HepG2 (cell line): Measurements from ENCODE around the gene FYTTD1. TPM values are rescaled to one million over a fixed set of nuclear protein-coding genes. Genes with fewer than 3 reads are reported as not detected.

ENCODE experiments used
- ARNT ChIP-seq: fragments of 450-650 bp; IDR thresholded peaks from 2 replicates; pipeline ENCODE4 v1.6.1; 2017
- DRAP1 ChIP-seq: IDR thresholded peaks from 2 replicates; pipeline ENCODE4 v1.6.1; 2016; ENCODE audit warnings: missing genetic modification reagents, missing compliant biosample characterization
- MIER3 ChIP-seq: IDR thresholded peaks from 2 replicates; pipeline ENCODE4 v1.6.1; 2016; ENCODE audit warnings: missing compliant biosample characterization, borderline replicate concordance
- MTERF4 ChIP-seq: sonication (generic); formaldehyde crosslinking; IDR thresholded peaks from 2 replicates; pipeline ENCODE4 v1.8.0; 2023; ENCODE audit warnings: mild to moderate bottlenecking, missing genetic modification reagents
- PREB ChIP-seq: sonication (generic); formaldehyde crosslinking; IDR thresholded peaks from 2 replicates; pipeline ENCODE4 v1.4.0; 2020; ENCODE audit warnings: missing genetic modification reagents
- TGIF2 ChIP-seq: IDR thresholded peaks from 2 replicates; pipeline ENCODE4 v1.6.1; 2016; ENCODE audit warnings: control low read depth, missing compliant biosample characterization
- ZNF276 ChIP-seq: sonication (generic); formaldehyde crosslinking; IDR thresholded peaks from 2 replicates; pipeline ENCODE4 v1.4.0; 2020; ENCODE audit warnings: mild to moderate bottlenecking, low read depth, missing genetic modification reagents
- ZNF441 ChIP-seq: sonication (generic); formaldehyde crosslinking; IDR thresholded peaks from 2 replicates; pipeline ENCODE4 v1.7.0; 2021; ENCODE audit warnings: missing genetic modification reagents, borderline replicate concordance
- ZSCAN31 ChIP-seq: sonication (generic); formaldehyde crosslinking; IDR thresholded peaks from 2 replicates; pipeline ENCODE4 v1.5.0; 2020; ENCODE audit warnings: low read depth, mild to moderate bottlenecking, missing genetic modification reagents
- polyA plus RNA-seq, 8 experiments: library from polyadenylated mRNA; depleted of rRNA in 3 of 8; stranded (reverse) in 7 of 8; unstranded in 1 of 8; fragments of >200 nt; fragmentation: Illumina TruSeq in 4 of 8; extraction: Trizol in 4 of 8; gene quantifications; 2 replicates each; pipeline versions ENCODE4 v1.2.1 to v1.2.3, GENCODE V29; 2011 to 2016; ENCODE audit warnings: low read depth in 4 of 8, missing spikeins in 1 of 8, mixed read lengths in 1 of 8; ENCODE audit not compliant: insufficient read depth in 1 of 8
- total RNA-seq, 5 experiments: library from RNA; depleted of rRNA; stranded (reverse); fragments of >200 nt; fragmentation: Illumina TruSeq; extraction: Trizol; gene quantifications; 2 replicates each; pipeline ENCODE4 v1.2.3, GENCODE V29; 2016; ENCODE audit warnings: low read depth in 1 of 5
- TF ChIP-seq, protein P1 (sequence below): IDR thresholded peaks from 2 replicates; pipeline ENCODE4 v1.4.0; 2020; ENCODE audit warnings: mild to moderate bottlenecking, missing genetic modification reagents
- TF ChIP-seq, protein P2 (sequence below): sonication (generic); formaldehyde crosslinking; IDR thresholded peaks from 2 replicates; pipeline ENCODE4 v1.5.0; 2020; ENCODE audit warnings: missing genetic modification reagents, mild to moderate bottlenecking, borderline replicate concordance
- TF ChIP-seq, protein P3 (sequence below): sonication (generic); formaldehyde crosslinking; IDR thresholded peaks from 2 replicates; pipeline ENCODE4 v1.8.1; 2022; ENCODE audit warnings: low read depth, mild to moderate bottlenecking, missing genetic modification reagents
- TF ChIP-seq, protein P4 (sequence below): sonication (generic); formaldehyde crosslinking; IDR thresholded peaks from 2 replicates; pipeline ENCODE4 v1.8.1; 2023; ENCODE audit warnings: mild to moderate bottlenecking, missing genetic modification reagents

FYTTD1 gene
- total and polyA plus RNA-seq, 2 of the 13 experiments (the other 11 are each of a cell fraction or from before 2014, with no cell fraction given), result 6.5 to 28.8 TPM

DNA sequence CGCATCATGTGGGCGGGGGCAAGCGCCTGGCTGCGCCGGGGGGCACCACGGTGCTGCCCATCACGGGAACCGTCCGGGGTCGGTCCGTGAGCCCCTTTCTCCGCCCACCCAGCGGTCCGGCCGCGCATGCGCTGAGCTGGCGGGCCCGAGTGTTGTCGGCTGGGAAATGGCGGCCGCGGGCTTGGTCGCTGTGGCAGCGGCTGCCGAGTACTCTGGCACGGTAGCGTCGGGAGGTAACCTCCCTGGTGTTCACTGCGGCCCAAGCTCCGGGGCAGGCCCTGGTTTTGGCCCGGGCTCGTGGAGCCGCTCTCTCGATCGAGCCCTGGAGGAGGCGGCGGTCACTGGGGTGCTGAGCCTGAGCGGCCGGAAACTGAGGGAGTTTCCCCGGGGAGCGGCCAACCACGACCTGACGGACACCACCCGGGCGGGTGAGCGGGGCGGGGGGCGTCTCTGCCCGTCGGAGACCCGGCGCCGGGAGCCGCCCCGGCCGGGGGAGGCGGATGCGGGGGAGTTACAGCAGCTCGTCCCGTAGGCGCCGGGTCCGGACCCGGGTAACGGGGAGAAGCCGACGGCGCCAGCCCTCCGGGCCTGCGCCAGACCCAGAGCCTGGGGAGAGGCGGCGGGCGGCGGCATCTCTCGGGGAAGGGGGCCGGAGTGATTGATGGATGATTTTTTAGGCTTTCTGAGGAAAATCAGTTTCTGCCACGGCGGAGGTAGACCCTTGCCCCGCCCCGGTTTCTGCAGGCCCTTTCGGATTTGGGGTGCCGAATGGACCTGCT lies 41.6 kb downstream of the FYTTD1 start, which contains the start of gene LRCH3 (continued):
- no peak; the same call in 1 of the 2 replicates for TF ChIP-seq ZNF441 (CRISPR knock-in tag)
- TF ChIP-seq, protein P1, sequence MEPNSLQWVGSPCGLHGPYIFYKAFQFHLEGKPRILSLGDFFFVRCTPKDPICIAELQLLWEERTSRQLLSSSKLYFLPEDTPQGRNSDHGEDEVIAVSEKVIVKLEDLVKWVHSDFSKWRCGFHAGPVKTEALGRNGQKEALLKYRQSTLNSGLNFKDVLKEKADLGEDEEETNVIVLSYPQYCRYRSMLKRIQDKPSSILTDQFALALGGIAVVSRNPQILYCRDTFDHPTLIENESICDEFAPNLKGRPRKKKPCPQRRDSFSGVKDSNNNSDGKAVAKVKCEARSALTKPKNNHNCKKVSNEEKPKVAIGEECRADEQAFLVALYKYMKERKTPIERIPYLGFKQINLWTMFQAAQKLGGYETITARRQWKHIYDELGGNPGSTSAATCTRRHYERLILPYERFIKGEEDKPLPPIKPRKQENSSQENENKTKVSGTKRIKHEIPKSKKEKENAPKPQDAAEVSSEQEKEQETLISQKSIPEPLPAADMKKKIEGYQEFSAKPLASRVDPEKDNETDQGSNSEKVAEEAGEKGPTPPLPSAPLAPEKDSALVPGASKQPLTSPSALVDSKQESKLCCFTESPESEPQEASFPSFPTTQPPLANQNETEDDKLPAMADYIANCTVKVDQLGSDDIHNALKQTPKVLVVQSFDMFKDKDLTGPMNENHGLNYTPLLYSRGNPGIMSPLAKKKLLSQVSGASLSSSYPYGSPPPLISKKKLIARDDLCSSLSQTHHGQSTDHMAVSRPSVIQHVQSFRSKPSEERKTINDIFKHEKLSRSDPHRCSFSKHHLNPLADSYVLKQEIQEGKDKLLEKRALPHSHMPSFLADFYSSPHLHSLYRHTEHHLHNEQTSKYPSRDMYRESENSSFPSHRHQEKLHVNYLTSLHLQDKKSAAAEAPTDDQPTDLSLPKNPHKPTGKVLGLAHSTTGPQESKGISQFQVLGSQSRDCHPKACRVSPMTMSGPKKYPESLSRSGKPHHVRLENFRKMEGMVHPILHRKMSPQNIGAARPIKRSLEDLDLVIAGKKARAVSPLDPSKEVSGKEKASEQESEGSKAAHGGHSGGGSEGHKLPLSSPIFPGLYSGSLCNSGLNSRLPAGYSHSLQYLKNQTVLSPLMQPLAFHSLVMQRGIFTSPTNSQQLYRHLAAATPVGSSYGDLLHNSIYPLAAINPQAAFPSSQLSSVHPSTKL (CRISPR knock-in tag), result peak; percentile 49; the same call in 1 of the 2 replicates
- peak; percentile 51; the same call in 1 of the 2 replicates for TF ChIP-seq MIER3 (CRISPR knock-in tag)
- TF ChIP-seq, protein P2, sequence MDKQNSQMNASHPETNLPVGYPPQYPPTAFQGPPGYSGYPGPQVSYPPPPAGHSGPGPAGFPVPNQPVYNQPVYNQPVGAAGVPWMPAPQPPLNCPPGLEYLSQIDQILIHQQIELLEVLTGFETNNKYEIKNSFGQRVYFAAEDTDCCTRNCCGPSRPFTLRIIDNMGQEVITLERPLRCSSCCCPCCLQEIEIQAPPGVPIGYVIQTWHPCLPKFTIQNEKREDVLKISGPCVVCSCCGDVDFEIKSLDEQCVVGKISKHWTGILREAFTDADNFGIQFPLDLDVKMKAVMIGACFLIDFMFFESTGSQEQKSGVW, result no peak
- TF ChIP-seq, protein P3, sequence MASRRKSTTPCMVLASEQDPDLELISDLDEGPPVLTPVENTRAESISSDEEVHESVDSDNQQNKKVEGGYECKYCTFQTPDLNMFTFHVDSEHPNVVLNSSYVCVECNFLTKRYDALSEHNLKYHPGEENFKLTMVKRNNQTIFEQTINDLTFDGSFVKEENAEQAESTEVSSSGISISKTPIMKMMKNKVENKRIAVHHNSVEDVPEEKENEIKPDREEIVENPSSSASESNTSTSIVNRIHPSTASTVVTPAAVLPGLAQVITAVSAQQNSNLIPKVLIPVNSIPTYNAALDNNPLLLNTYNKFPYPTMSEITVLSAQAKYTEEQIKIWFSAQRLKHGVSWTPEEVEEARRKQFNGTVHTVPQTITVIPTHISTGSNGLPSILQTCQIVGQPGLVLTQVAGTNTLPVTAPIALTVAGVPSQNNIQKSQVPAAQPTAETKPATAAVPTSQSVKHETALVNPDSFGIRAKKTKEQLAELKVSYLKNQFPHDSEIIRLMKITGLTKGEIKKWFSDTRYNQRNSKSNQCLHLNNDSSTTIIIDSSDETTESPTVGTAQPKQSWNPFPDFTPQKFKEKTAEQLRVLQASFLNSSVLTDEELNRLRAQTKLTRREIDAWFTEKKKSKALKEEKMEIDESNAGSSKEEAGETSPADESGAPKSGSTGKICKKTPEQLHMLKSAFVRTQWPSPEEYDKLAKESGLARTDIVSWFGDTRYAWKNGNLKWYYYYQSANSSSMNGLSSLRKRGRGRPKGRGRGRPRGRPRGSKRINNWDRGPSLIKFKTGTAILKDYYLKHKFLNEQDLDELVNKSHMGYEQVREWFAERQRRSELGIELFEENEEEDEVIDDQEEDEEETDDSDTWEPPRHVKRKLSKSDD (CRISPR knock-in tag), result no peak
- peak; percentile 74; the same call in 1 of the 2 replicates for TF ChIP-seq ZNF276 (CRISPR knock-in tag)
- peak; percentile 63; the same call in 1 of the 2 replicates for TF ChIP-seq DRAP1 (CRISPR knock-in tag)
- TF ChIP-seq, protein P4, sequence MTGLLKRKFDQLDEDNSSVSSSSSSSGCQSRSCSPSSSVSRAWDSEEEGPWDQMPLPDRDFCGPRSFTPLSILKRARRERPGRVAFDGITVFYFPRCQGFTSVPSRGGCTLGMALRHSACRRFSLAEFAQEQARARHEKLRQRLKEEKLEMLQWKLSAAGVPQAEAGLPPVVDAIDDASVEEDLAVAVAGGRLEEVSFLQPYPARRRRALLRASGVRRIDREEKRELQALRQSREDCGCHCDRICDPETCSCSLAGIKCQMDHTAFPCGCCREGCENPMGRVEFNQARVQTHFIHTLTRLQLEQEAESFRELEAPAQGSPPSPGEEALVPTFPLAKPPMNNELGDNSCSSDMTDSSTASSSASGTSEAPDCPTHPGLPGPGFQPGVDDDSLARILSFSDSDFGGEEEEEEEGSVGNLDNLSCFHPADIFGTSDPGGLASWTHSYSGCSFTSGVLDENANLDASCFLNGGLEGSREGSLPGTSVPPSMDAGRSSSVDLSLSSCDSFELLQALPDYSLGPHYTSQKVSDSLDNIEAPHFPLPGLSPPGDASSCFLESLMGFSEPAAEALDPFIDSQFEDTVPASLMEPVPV (CRISPR knock-in tag), result no peak
- TF ChIP-seq PREB (CRISPR knock-in tag), result 0 out of 2 replicates have a peak, but pooled peaks have one; percentile 55
- TF ChIP-seq MTERF4 (CRISPR knock-in tag), result peak; percentile 67; the same call in 1 of the 2 replicates
- peak; percentile 85 for TF ChIP-seq ZSCAN31
- TF ChIP-seq TGIF2, result peak; percentile 21; the same call in 1 of the 2 replicates
- no peak for TF ChIP-seq ARNT
